GM19238 (cell line): Measurements from ENCODE around the gene GNA12.
"Not testable (repeated sequence)": the region's sequence is repeated elsewhere in the genome, so short reads cannot be mapped to it uniquely, and the experiment has no call there.

Source experiments
- DNase-seq: peaks from one replicate; pipeline ENCODE4 v3.0.0; 2011; ENCODE audit warnings: low spot score; ENCODE audit not compliant: insufficient read length

Gene GNA12

DNA sequence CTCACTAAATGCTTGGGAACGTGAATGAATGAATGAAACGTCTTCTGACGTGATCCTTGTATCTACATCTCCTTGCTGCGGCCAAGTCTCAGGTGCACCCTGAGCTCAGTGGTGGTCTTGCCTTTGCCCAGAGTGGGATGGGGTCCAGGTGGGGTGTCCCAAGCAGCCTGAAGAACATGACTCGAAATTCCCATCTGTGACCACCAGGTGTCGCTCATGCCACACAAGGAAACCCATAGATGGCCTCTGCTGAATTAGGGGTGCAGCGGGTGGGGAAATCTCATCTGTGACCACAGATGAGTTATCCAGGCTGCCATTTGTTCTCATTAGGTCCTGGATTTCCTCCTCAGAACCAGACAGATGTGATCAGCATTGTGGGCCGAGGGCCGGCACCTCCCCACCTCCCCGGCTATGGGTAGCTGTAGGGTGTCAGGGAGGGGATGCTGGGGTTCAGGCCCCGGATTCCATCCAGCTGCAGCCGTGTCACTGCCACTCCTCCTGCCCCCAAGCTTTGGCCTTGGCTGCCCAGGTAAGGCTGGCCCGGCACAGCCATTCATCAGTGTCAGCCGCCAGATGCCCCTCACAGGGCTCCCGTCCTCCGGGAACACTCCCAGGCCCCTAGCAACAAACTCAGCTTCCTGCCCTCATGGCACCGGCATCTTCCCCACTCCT is 21.0 kb upstream of the GNA12 start:
- no peak for DNase-seq

DNA sequence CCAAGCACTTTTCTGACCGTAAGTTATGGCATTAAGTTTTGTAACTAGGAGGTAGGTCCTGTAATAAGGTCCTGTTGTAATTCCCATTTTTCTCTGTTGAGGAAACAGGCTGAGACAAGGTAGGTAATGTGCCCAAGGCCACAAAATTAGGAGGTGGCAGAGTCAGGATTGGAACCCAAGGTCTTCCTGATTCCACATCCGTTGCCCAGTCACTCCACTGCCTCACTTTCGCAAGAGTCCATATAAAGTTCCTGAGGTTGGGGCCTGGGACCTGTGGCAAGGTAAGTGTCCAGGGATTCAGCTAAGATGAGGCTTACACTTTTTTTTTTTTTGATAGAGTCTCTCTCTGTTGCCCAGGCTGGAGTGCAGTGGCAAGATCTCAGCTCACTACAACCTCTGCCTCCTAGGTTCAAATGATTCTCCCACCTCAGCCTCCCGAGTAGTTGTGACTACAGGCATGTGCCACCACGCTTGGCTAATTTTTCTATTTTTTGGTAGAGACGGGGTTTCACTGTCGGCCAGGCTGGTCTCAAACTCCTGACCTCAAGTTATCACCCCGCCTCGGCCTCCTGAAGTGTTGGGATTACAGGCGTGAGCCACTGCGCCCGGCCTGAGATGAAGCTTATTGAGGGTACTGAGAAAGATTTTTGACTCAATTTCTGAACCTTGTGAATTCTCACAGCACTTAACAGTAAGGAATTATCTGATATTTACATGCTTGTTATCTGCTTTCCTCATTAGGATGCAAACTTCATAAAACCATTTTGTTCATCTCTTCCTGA is 20.3 kb upstream of the GNA12 start:
- DNase-seq, result no peak

DNA sequence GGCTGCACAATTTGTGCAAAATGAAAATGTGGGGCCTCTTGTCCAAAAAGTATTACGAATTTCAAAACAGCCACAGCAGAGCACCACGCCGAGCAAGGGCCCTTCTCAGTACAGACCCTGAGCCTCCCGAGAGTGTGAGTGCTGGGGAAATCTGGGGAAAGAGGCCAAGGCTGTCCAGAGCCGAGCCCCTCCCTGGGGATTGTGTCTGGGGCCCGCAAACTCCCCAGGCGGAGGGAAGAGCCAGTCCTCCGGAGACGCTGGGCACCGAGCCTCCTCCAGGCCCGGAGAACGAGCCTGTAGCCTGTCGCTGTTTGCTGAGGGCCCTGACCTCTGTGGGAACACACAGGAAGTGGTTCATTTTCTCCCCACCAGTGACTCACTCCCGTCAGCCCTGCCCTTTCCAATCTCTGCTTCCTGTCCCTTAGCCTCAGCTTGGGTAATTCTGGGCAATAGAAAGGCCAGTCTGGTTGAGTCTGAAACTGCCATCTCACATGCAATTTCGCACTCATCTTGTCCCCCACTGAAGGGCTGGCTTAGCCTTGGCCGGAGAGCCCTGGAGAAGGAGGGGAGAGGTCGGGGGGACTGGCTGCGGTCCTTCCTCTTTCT is 19.5 kb upstream of the GNA12 start:
- DNase-seq, result peak; percentile 80

DNA sequence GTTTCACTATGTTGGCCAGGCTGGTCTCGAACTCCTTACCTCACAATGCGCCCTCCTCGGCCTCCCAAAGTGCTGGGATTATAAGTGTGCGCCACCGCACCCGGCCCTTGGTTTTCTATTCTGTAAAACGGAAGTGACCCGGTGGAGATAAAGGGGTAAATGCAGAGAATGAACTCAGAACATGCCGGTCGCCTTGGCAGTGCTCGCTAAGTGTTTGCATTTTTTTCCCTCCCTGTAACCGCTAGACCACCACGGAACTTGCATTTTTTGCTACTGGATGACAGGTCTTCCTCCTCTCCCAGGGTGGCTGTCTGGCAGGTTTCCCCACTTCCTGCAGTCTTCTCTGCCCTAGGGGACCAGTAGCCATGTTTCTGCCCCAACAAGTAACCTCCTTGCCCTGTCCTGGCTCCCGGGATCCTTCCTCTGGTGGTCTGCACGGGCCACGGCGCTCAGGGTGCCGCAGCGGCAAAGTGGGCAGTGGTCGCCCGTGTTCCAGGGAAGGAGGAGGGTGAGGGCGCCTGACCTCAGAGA is 18.8 kb upstream of the GNA12 start:
- no peak for DNase-seq

DNA sequence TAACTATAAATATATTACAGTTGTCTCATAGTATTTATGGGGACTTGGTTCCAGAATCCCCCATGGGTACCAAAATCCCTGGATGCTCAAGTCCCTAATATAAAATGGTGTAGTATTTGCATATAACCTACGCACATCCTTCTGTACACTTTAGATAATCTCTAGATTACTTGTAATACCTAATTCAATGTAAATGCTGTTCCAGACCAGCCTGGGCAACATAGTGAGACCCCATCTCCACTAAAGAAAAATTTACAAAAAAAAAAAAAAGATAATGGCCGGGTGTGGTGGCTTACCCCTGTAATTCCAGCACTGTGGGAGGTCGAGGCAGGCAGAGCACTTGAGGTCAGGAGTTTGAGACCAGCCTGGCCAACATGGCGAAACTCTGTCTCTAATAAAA is 17.4 kb upstream of the GNA12 start:
- DNase-seq, result no peak

DNA sequence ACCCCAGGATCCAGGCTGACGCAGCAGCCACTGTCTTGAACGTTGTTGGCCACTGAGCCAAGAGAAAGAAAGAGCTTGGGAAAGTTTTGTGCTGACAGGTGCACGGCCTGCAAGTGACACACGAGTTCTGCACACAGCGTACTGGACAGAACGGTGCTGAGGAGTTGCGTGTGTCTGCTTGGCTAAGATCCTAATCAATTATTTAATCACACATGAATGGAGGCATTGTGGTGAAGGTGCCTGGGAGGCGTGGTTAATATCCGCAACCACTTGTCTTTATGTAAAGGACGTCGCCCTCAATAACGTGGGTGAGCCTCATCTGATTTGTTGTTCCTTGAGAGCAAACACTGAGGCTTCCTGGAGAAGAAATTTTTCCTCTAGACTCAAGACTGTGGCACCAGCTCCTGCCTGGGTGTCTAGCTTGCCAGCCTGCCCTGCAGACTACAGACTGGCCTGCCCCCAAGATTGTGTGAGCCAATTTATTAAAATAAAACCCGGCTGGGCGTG is 16.6 kb upstream of the GNA12 start:
- no peak for DNase-seq

DNA sequence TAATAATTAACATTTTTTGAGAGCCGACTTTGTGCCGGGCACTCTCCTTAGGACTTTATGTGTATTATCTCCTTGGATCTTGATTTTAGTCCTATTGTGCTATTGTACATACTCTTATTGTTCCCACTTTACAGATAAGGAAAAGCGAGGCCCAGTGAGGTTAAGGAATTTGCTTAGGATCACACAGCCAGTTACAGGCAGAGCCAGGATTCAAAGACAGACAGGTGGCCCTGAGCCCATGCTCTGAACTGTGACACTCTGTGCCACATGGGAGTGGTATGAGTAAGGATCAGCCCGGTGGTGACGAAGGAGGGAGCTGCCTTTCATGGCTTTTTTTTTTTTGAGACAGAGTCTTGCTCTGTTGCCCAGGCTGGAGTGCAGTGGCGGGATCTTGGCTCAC is 15.8 kb upstream of the GNA12 start:
- no peak for DNase-seq

DNA sequence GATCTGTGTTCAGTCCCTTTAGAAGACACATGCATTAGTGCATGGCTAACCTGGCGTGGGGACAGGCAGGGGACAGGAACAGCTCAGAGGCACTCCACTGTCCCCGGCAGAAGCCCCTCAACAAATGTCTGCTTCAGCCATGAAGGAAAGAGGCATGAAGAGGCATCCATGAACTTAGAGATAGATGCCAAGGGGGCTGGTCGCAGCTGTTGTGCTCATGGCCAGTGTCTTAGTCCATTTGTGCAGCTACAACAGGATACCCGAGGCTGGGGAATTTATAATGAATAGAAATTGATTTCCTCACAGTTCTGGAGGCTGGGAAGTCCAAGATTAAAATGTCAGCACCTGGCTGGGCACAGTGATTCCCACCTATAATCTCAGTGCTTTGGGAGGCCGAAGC is 14.5 kb upstream of the GNA12 start:
- no peak for DNase-seq

DNA sequence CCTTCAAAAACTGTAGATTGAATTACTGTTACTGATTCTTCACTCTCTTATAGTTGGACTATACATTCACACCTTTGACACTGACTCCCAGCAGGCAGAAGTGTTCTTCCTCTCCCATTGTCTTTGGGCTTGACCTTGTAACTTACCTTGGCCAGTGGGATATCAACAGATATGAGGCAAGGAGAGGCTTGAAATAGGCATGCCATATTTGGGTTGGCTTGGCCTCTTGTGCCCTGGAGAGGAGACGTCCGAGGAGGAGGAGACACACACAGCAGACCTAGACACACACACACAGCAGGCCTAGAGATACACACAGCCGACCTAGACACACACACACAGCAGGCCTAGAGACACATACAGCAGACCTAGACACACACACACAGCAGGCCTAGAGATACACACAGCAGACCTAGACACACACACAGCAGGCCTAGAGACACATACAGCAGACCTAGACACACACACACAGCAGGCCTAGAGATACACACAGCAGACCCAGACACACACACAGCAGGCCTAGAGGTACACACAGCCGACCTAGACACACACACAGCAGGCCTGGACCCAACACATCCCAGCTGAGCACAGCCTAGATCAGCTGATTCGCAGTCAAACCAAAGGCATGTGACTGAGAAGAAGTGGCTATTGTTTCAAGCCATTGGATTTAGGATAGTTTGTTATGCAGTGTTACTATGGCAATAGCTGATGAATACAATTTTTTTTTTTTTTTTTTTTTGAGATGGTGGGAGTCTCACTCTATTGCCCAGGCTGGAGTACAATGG is 12.5 kb upstream of the GNA12 start:
- DNase-seq, result no peak

DNA sequence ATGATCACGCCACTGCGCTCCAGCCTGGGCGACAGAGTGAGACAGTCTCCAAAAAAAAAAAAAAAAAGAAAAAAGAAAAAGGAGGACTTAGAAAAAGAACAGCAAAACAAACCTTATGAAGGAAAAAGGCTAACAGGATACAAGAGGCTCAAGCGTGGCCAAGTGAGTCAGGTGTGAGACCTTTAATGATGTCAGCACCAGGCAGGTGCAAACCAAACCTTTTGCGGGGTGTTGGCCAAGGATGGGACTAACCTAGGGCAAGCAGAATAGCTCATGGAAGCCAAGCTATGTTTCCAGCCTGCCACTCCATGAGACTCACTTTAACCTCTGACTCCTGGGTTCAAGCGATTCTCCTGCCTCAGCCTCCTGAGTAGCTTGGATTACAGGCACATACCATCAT is 11.3 kb upstream of the GNA12 start:
- DNase-seq, result no peak

DNA sequence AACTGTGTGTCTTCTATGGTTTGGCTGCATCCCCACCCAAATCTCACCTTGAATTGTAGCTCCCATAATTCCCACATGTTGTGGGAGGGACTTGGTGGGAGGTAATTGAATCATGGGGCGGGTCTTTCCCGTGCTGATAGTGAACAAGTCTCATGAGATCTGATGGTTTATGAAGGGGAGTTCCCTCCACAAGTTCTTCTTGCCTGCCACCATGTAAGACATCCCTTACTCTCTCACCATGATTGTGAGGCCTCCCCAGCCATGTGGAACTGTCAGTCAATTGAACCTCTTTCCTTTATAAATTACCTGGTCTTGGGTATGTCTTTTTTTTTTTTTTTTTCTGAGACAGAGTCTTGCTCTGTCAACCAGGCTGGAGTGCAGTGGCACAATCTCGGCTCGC is 9.4 kb upstream of the GNA12 start:
- not testable (repeated sequence) for DNase-seq

DNA sequence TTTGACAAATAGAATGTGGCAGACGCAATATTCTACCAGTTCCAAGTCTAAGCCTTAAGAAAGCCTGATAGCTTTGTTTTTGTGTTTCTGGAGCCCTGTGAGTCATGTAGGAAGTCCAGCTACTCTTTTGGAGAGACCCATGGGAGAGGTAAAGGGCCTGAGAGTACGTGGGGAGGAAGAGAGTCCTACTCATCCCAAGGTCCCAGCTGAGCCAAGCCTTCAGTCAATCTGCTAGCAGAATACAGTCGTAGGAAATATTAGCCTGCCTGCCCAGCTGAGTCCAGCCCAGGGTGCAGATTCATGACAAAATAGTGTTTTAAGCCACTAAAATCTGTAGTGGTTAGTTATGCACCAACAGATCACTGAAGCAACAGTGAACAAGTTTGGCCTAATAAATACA is 9.0 kb upstream of the GNA12 start:
- DNase-seq, result no peak

DNA sequence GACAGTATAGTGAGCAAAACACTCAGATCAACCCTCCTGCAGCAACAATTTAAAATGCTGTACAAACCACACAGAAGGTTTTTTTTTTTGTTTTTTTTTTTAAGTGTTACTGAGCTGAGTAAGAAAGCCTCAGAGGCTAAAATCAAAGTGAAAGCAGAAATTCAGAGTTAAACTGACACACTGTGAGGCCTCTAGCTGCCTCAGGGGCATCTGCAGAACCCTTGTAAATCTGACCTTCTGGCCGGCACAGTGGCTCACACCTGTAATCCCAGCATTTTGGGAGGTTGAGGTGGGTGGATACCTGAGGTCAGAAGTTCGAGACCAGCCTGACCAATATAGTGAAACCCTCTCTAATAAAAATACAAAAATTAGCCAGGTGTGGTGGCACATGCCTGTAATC is 7.4 kb upstream of the GNA12 start:
- DNase-seq, result no peak

DNA sequence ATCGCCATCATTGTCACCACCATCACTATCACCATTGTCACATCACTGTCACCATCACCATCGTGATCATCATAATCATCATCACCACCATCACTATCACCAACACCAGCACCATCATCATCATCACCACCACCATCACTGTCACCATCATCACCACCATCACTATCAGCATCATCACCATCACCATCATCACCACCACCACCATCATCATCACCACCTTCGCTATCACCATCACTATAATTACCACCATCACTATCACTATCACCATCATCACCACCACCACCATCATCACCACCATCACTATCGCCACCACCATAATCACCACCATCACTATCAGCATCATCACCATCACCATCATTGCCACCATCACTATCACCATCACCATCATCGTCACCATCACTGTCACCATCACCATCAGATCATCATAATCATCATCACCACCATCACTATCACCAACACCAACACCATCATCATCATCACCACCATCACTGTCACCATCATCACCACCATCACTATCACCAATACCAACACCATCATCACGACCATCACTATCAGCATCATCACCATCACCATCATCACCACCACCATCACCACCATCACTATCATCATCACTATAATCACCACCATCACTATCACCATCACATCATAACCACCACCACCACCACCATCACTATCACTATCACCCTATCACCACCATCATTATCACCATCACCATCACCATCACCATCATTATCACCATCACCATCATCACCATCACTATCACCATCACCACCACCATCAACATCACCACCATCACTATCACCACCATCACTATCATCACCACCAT is 6.0 kb upstream of the GNA12 start:
- no peak for DNase-seq

DNA sequence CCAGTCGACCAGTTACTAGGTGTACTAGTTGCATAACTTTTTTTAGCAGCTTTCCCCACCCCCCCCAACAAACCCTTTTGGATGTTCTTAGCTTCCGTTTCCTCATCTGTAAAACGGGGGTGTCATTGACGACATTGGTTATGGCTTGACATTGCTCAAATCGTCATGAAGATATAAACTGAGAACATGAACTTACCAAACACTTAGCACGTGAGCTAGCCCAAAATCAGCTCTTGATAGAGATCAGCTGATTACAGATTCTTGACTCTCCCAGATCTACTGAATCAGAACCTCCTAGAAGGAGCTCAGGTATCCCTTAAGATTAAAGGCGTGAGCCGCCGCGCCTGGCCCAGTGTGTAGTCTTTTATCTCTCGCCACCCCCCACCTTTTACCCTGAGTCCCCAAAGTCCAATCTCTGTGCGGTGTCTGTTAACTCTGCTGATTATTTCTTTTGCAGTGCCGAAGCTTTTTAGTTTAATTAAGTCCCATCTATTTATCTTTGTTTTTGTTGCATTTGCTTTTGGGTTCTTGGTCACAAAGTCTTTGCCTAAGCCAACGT is 1.0 kb upstream of the GNA12 start:
- DNase-seq, result no peak

DNA sequence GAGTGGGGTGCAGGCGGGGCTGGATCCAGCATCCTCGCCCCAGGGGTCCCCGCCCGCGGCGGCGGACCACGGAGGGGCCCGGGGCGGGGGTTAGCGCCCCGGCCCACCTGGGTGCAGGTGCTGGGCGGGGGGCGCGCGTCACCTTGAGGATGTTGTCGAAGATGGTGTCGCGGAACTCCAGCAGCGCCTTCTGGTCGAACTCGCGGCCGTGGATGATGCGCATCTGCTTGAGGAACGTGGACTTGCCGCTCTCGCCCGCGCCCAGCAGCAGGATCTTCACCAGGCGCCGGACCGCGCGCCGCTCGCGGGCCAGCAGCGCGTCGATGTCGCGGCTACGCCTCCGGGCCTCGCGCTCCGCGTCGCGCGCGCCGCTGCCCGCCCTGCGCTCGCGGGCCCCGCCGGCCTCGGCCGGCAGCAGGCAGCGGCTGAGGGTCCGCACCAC is 376 bp downstream of the GNA12 start:
- no peak for DNase-seq

DNA sequence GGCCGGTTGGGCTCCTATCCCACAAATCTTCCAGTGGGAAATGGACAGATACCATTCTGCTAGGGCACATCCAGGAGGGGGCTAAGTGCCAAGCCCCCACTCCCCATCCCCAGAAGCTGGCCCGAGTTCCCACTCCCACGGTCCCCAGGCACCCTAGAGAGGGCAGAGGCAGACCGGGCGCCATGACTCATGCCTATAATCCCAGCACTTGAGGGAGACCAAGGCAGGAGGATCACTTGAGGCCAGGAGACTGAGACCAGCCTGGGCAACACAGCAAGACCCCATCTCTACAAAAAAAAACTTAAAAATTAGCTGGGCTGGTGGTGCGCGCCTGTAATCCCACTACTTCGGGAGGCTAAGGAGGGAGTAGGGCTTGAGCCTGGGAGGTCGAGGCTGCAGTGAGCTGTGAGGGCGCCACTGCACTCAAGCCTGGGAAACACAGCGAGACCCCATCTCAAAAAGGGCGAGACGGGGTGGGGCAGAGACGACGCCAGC is 870 bp downstream of the GNA12 start:
- DNase-seq, result no peak

DNA sequence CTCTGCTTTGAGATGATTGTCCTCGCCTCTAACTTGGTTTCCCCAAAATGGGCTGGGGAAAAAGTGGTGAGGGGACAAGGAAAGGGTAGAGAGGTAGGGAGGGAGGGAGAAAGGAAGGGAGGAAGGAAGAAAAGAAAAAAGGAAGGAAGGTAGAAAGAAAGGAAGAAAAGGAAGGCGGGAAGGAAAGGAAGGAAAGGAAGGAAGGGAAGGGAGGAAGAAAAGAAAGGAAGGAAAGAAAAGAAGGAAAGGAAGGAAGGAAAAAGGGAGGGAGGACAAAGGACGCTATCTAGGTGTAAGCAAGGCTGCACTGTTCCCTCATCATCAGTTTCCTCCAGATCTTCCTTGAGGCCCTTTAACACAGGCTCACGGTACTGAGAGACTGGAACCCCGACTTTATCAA is 2.2 kb downstream of the GNA12 start:
- DNase-seq, result no peak

DNA sequence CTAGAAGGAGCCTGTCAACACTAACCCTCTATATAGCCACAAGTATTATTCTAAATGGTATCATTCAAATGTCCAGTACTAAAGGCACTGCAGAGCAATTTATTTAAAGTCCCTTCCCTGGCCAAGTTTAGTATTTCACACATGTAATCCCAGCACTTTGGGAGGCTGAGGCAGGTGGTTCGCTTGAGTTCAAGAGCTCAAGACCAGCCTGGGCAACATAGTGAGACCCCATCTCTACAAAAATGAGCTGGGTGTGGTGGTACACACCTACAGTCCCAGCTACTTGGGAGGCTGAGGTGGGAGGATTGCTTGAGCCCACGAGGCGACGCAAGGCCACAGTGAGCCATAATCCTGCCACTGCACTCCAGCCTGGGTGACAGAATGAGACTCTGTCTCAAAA is 3.6 kb downstream of the GNA12 start:
- no peak for DNase-seq
